RKO (cell line): ENCODE results near the gene HCLS1.
"Not testable (repeated sequence)": the region's sequence is repeated elsewhere in the genome, so short reads cannot be mapped to it uniquely, and the experiment has no call there.

ENCODE experiments used
- DNase-seq: peaks from one replicate; pipeline ENCODE4 v3.0.0-alpha.2; 2016; ENCODE audit warnings: low spot score

Gene HCLS1

DNA sequence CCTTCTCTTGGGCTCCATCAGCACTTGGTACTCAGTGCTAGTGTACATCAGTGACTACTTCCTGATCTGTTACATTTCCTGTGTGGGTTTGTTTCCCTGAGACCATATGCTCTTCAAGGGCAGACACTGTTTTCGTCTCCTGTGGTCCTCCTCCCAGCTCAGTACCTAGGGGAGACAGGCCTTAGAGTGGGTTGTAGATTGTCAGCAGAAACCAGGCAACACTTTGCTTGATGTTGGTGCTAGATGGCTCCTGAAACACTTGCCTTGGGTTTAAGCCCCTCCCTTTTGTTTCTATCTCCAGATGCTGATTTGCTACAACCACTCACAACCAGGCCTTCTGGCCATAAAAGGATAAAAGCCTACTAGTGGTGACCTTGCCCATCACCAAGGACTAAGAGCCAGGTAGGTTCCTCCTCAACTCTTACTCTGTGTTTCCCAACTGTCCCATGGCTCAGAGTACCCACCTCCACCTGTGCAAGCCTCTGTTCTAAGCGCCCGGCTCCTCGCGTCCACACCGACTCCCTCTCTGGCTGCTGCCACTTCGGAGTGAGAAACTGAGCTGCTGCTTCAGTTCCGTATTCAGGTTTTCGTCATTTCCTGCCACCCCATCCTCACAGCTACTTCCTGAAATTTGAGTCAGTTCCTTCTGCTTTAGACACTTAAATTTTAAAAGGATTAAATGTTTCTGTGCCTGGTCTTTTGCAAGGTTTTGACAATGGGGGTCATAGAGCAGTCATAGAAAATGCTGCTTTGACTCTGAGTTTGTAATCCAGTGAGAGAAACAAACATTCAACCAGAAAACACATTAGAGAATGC is at the start of gene HCLS1:
Gene HCLS1 (minus strand): TSS at position 548 of the 816 bp plus-strand sequence. CDS start 2,556 bp downstream, outside the sequence.
- DNase-seq = no peak

DNA sequence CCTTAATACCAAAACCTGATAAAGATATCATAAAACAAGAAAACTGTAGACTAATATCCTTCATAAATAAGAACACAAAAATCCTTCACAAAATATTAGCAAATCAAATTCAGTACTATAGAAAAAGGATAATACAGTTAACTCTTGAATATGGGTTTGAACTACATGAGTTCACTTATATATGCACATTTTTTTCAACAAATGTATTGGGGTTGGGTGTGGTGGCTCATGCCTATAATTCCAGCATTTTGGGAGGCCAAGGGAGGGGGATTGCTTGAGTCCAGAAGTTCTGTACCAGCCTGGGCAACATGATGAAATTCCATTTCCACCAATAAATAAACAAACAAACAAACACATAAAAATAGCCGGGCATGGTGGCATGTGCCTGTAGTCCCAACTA is 49.6 kb upstream of the HCLS1 start:
- no peak for DNase-seq

DNA sequence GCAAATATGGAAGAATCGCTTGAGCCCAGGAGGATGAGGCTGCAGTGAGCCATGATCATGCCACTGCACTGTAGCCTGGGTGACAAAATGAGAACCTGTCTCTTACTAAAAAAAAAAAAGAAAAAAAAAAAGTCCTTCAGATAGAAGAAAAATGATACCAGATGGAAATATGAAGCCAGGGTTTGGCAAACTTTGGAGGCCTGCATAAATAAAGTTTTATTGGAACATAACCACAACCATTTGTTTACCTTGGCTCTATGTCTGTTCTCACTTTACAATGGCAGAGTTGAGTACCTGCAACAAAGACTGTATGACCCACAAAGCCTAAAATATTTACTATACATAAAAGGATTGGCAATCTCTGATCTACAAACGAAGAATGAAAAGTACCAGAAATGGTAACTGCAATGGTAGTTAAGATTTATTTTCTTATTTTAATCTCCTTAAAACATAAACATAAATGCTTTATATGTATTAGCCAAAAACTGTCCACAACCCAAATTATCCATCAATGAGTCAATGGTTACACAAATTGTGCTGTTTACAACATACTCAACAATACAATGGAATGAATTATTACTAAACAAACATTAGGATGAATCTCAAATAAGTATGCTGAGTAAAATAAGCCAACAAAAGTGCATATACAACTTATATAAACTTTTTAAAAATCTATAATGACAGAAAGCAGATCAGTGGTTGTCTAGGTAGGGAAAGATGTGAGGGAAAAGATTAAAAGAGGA is 47.0 kb upstream of the HCLS1 start:
- DNase-seq = no peak

DNA sequence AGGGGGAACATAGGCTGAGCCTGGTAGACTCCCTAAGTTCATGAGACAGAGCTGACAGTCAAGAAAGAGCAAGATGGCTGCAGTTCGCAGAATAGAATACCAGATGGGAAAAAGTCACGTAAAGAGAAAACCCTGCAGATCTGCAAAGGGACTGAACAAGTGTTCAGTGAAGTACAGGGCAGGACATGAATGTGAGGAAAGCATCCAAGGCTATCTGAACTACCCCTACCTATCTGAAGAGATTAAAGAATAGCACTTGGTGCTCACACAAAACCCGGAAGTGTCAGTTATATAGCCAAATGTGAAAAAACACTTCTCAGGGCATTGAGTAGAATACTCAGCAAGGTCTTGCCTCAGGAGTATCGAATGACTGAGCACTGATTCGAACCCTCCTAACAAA is 44.8 kb upstream of the HCLS1 start:
- no peak for DNase-seq

DNA sequence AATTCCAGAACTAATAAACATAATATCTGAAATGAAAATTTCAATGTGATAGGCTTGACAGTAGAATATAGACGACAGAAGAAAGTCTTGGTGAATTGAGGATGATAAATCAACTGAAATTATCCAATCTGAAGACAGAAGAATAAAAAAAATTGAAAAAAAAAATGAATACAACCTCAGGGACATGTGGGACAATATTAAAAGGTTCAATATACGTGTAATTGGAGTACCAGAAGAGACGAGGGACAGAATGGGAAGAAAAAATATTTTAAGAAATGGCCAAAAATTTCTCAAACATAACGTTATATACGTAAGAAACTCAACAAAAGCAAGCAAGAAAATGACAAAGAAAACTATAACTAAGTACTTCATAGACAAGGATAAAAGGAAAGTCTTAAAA is 43.3 kb upstream of the HCLS1 start:
- DNase-seq = no peak

- no peak for DNase-seq
Measured at GRCh38 chr3:121698901-121699300, 38.2 kb upstream of the HCLS1 start.

DNA sequence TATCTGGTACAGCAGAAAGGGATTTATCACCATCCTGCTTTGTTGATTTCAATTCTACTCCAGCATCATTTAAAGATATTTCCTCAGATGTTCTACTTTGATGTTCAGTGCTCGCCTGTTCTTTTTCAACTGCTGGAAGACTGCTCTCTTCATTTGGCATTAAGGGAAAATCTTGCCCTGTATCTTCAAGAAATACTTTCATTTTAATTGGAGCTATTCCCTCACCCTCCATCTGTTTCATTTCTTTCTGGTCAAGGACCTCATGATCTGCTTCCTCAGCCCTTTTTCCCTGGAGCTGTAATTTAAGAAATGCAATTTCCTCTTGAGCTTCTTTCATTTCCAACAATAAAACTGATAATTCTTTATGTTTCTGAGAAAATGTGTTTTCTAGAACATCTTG is 37.8 kb upstream of the HCLS1 start:
- DNase-seq = no peak

- DNase-seq = no peak
Measured at GRCh38 chr3:121696186-121696585, 35.5 kb upstream of the HCLS1 start.

GRCh38 chr3:121692010-121692699 is 31.5 kb upstream of the HCLS1 start:
- no peak for DNase-seq

- DNase-seq = no peak
Measured at GRCh38 chr3:121690777-121691405, 30.2 kb upstream of the HCLS1 start.

DNA sequence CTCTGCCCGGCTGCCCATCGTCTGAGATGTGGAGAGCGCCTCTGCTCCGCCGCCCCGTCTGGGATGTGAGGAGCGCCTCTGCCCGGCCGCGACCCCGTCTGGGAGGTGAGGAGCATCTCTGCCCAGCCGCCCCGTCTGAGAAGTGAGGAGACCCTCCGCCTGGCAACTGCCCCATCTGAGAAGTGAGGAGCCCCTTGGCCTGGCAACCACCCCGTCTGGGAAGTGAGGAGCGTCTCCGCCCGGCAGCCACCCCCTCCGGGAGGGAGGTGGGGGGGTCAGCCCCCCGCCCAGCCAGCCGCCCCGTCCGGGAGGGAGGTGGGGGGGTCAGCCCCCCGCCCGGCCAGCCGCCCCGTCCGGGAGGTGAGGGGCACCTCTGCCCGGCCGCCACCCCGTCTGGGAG is 28.0 kb upstream of the HCLS1 start:
- DNase-seq = not testable (repeated sequence)

DNA sequence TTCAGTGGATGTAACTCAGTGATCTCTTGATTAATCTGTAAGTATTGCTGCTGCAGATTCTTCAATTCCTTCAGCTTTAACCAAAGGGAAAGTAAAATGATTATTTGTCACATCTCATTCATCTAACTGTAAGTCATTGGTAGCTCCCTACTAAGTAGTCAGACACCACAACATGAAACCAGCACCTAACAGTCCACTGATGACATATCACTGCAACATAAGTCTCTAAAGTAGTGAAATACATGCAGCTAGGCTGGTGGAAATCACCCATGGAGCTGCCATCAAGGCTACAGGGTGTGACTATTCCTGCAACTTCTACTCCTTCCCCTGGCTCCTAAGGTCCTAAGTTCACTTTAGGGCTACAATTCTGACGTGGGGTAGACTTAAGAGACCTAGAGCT is 21.1 kb upstream of the HCLS1 start:
- no peak for DNase-seq

GRCh38 chr3:121677141-121677540 is 16.4 kb upstream of the HCLS1 start:
- no peak for DNase-seq

DNA sequence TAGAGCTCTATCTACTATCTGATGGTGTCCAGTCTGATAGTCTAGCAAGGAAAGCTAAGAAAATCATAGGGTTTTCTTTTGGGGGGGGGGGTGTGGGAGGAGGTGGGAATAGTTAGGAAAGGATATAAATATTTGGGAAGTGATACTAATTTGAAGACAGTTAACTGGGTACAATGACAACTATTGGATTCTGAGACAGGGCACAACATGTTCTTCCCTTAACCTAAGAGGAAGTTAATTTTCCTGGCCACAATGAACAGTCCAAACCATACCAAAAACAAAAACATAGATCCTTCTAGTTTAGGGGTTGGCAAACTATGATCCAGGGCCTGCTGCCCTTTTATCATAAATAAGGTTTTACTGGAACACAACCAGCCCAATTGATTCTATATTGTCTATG is 10.0 kb upstream of the HCLS1 start:
- DNase-seq = no peak

DNA sequence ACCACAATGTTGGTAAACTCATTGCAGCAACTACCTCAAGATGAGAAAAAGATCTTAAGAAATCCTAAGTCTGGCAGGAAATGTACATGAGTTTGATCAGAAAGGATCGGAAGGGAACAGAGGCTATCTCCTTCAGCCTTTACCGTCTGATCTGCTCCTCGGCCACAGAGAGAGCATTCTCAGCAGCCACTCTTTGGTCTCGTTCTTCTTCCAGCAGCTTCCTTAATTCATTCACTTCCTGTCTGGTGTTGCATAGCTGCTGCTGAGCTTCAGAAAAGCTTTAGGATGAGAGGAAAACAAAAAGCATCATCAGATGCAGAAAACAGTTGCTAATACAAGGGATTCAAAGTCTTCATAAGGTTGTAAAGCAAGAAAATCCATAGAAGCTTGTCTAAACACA is 6.6 kb upstream of the HCLS1 start:
- no peak for DNase-seq

DNA sequence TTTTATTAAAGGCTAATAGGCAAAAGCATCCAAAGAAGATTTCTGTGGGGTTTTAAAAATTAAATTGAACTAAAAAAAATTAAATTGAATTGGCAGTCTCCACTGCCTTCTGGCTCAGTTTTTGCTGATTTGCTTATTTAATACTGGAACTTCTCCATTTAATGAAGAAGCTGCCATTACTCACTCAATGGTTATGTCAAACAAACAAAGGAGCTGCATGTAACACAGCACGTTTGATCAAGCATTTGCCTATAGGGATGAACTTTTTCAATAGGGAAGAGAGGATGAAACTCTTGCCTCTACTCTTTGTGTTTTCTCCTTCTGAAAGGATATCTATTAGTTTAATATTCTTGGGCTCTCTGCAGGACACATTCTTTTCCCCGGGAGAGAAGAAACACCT is 4.8 kb upstream of the HCLS1 start:
- no peak for DNase-seq

GRCh38 chr3:121663171-121663847 is 2.6 kb upstream of the HCLS1 start:
- DNase-seq = no peak

DNA sequence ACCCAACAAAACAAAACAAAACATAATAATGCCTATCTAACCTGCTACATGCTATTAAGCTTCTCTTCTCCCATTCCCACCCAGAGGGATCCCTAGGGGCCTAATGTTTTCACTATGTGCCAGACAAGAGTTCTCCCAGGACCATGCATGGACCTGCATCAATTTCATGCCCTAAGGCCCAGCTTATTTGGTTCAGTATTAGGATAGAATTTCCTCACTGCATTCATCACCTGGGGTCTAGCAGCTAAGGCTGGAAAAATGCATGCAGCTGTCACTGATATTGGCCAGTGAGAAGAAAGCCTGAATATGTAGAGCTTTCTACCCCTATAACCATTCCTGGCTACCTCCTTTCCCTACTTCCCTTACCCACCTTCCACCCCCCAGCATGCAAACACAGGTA is 2.0 kb upstream of the HCLS1 start:
- no peak for DNase-seq

- DNase-seq = no peak
Measured at GRCh38 chr3:121661376-121661775, 673 bp upstream of the HCLS1 start.

DNA sequence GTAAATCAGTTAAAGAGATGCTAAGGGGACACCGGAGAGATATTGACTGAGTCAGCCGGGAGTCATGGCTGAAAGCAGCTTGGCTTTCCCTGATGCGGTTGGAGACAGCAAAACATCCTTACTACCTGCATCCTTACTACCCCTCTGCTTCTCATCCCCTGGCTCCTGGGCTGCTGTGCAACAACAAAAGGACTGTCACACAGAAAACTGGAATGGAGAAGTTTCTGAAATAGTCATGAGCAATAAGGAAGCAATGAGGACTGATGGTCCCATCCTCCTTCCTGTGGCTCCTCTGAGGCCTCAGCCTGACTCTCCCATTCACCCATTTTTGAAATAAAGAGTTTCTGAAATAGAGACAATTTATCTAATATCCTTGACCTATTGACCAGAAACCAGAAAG is 1.1 kb downstream of the HCLS1 start:
- no peak for DNase-seq

DNA sequence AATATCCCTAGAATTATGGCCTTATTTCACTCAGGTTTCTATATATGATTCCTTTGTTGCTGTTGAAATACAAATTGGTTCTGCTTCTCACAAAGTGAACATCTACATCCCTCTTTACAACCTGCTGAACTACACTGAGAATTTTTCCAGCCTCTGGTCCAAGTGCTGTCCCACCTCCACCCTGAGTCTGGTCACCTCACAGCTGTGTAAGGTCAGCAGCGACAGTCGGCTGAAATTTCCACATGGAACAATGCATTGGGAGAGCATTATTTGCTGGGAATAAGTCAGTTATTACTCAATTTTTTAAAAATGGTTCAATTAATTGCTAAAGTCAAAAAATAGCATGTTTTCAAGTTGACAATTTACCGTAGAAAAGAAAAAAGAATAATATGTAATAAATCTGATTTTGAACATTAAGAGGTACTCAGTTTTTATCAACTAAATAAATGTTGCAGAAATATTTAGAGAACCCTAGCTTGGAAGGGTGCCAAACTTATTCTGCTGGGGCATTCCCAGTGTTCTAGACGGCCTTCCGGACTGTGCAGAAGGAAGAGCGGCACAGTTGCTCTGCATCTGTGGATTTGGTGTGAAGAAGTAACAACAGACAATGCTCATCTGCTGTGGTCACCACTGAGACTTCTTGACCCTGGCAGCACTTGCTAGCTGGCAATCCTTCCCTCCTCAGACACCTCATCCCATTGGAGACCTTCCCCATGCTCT is 1.8 kb downstream of the HCLS1 start:
- no peak for DNase-seq
